Activated naive CD4-positive, alpha-beta T cell treated with anti-CD3 and anti-CD28 coated beads, Interleukin-2, amount 50 U/mL, for 16 hours (primary cell): Measurements from ENCODE around the gene RHBDF2.

Experiments used
- DNase-seq: peaks from one replicate; pipeline ENCODE4 v3.0.0-alpha.2; 2020

The RHBDF2 gene

GRCh38 chr17:76432712-76433336, 68.4 kb downstream of the RHBDF2 start:
- no peak for DNase-seq

DNA sequence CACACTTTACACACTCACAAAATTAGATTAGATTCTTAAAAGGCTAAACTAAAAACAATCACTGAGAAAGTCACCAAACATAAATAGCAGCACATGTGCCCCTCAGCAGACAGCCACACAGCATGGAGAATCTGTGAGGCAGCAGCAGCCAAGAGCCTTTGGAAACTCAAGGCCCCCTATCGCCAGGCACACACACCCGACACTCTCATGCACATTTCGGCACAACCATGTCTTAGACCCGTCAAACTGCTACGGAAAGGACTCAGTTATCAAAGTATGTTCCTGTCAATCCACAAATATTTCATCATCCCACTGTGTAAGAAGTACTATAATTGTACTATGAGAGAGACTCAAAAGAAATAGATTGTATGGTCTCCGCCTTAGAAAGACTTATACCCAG, 69.2 kb downstream of the RHBDF2 start:
- DNase-seq, result no peak

GRCh38 chr17:76431509-76431908, 69.7 kb downstream of the RHBDF2 start:
- DNase-seq, result no peak

- DNase-seq, result no peak
These were observed 72.7 kb downstream of the RHBDF2 start for GRCh38 chr17:76428511-76428910.

GRCh38 chr17:76427501-76428231, 73.6 kb downstream of the RHBDF2 start:
- no peak for DNase-seq

DNA sequence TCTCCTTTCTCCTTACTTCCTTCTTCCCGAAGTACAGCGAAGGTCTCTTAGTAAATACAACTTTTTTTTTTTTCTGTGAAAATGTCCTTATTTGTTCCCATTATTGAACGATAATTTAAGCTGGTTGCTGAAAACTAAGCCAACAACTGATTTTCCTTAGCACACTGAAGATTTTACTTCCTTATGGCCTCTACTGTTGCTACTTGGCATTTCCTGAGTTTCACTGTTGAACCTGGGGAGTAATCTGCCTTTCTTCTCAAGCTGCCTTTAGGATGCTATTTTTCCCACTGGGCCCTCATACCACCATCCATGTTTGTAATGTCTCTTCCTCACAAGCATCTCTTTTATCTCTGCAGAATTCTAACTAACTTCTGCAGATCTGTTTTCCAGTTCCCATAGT, 74.4 kb downstream of the RHBDF2 start:
- DNase-seq, result no peak

GRCh38 chr17:76422860-76423259, 78.4 kb downstream of the RHBDF2 start:
- DNase-seq, result no peak

DNA sequence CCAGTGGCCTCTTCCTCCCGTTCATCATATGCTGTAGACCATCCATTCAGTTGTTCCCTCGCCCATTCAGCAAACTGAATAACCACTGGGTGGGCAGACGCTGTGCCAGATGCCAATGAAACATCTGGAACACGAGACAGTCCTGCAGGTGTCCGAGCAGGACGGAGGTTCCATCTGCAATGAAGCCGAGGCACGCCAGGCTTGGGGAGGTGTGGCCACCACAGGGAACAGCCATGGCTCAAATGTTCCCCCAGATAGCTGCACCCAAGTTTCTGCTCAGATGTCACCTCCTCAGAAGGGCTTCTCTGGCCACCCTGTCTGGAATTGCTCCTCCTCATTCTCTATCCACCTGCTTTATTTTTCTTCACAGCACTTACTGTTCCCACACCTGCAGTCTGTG, 78.8 kb downstream of the RHBDF2 start:
- DNase-seq, result no peak

DNA sequence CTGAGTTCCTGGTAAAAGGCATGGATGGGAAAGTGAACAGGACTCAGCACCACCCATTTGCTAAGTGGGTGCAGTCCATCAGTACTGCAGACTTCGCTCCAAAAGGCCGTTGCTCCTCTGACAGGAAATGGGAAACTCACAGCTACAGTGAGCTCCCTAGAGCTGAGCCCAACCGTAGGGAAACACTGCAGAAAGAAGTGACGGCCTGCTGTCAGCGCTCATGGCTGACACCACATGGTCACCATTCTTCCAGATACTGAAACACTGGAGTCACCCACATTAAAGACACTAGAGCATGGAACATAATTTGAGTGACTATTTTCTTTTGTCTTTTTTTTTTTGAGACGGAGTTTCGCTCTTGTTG, 80.2 kb downstream of the RHBDF2 start:
- DNase-seq, result no peak
